Cardiac muscle cell (in vitro differentiated cells and primary cell): ENCODE data around the gene SLC47A2. TPM values are rescaled to one million over a fixed set of nuclear protein-coding genes. Genes with fewer than 3 reads are reported as not detected.
"Not testable (repeated sequence)": the region's sequence is repeated elsewhere in the genome, so short reads cannot be mapped to it uniquely, and the experiment has no call there.

Source experiments
- DNase-seq, 2 donors: peaks; one replicate each; pipeline versions ENCODE4 v3.0.0 to v3.0.0-alpha.2; 2010 to 2017; ENCODE audit warnings: low read depth in 1 of 2, low spot score in 1 of 2
- H3K27ac ChIP-seq: fragments of 200-600 bp; sonication (generic); 2 replicates; pipeline ENCODE4 v1.5.1; 2016
- H3K27me3 ChIP-seq: fragments of 200-600 bp; sonication (generic); 2 replicates; pipeline ENCODE4 v1.6.0; 2016; ENCODE audit warnings: control low read depth
- H3K36me3 ChIP-seq: fragments of 200-600 bp; sonication (generic); 2 replicates; pipeline ENCODE4 v1.5.1; 2016; ENCODE audit warnings: control low read depth
- H3K4me1 ChIP-seq: fragments of 200-600 bp; sonication (generic); 2 replicates; pipeline ENCODE4 v1.8.1; 2017; ENCODE audit warnings: low read depth, mild to moderate bottlenecking, mixed run types
- H3K4me3 ChIP-seq: fragments of 200-600 bp; sonication (generic); 2 replicates; pipeline ENCODE4 v1.5.1; 2016; ENCODE audit warnings: mild to moderate bottlenecking
- H3K9me3 ChIP-seq: fragments of 200-600 bp; sonication (generic); 2 replicates; pipeline ENCODE4 v1.5.1; 2017; ENCODE audit warnings: low read depth, mild to moderate bottlenecking, control low read depth
- polyA plus RNA-seq: library from polyadenylated mRNA; unstranded; fragments of >200 nt; fragmentation: Nextera tagmentation; extraction: Ambion mirVana; gene quantifications from 2 replicates; pipeline ENCODE4 v1.2.1, GENCODE V29; 2016
- total RNA-seq: library from RNA; depleted of rRNA; stranded (reverse); fragments of >200 nt; gene quantifications from 2 replicates; pipeline ENCODE4 v1.2.3, GENCODE V29; 2016
- TF ChIP-seq, protein P1 (sequence below): IDR thresholded peaks from 2 replicates; pipeline ENCODE4 v1.5.1; 2012; ENCODE audit warnings: low read depth, mild to moderate bottlenecking, low read length

The SLC47A2 gene
- total and polyA plus RNA-seq, 2 experiments from 2014 or later = 0.27 to 0.37 TPM

DNA sequence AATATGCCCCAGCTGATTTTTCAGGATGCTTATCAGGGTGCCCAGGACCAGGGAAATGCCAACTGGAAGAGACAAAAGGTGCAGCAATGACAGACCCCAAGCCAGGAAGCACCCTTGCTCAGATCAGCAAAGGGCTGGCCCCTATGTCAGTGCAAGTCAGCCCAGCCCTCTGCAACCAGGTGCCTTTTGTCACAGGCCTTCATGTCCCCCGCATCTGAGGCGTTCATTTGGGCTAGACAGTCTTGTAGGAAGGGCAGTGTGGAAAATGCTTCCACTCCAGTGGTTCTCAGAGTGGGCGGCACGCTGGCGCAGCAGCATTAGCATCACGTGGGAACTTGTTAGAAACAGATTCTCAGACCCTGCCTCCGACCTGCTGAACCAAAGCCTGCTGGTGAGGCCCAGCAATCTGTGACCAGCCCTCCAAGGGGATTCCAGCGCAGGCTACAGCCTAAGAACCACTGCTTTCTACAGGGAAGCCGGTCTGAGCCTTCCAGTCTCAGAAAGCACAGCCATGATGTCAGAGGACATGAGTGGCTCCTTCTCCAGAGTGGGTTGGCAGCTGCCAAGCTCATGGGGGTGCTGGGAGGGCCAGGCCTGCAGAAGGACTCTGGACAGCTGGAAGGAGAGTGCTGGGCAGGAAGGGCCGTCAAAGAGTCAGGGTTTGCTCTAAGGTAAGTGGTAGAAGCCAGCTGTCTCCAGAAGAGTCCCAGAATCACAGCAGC is 13.1 kb downstream of the SLC47A2 start:
- H3K9me3 ChIP-seq = no peaks in the 10 kb centered on the region
- peaks cover 51% of the 10 kb centered on the region for H3K4me1 ChIP-seq
- TF ChIP-seq, protein P1, sequence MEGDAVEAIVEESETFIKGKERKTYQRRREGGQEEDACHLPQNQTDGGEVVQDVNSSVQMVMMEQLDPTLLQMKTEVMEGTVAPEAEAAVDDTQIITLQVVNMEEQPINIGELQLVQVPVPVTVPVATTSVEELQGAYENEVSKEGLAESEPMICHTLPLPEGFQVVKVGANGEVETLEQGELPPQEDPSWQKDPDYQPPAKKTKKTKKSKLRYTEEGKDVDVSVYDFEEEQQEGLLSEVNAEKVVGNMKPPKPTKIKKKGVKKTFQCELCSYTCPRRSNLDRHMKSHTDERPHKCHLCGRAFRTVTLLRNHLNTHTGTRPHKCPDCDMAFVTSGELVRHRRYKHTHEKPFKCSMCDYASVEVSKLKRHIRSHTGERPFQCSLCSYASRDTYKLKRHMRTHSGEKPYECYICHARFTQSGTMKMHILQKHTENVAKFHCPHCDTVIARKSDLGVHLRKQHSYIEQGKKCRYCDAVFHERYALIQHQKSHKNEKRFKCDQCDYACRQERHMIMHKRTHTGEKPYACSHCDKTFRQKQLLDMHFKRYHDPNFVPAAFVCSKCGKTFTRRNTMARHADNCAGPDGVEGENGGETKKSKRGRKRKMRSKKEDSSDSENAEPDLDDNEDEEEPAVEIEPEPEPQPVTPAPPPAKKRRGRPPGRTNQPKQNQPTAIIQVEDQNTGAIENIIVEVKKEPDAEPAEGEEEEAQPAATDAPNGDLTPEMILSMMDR = no peak
- H3K4me3 ChIP-seq = no peak overlapping the region
- peak overlapping the region; percentile 96 for H3K27ac ChIP-seq
- no peaks in the 10 kb centered on the region for H3K27me3 ChIP-seq
- no peaks in the 10 kb centered on the region for H3K36me3 ChIP-seq
- DNase-seq = peak; percentile 7 to 50

DNA sequence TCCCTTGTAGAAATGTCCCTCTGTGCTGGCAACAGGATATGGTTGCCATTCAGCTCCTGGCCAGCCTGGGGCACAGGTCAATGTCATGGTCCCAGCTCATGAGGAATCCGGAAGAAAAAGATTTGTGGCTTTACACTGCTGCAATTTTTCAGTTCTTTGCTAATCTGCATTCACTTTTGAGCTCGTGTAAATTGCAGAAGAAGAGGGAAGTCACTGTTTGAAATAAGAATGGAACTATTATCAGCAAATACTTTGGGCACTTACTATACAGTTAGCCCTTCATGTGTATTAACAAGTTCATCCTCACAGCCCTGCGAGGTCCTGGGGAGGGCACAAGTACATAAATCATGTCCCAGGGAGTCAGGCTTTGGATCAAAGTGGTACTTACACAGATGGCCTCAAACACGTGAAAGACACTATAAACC is 14.2 kb downstream of the SLC47A2 start:
- no peak for DNase-seq
- peaks cover 48% of the 10 kb centered on the region for H3K4me1 ChIP-seq
- H3K4me3 ChIP-seq = no peak overlapping the region
- no peaks in the 10 kb centered on the region for H3K9me3 ChIP-seq
- no peaks in the 10 kb centered on the region for H3K36me3 ChIP-seq
- TF ChIP-seq, protein P1 = no peak
- H3K27ac ChIP-seq = peak overlapping the region; percentile 96
- H3K27me3 ChIP-seq = no peaks in the 10 kb centered on the region

DNA sequence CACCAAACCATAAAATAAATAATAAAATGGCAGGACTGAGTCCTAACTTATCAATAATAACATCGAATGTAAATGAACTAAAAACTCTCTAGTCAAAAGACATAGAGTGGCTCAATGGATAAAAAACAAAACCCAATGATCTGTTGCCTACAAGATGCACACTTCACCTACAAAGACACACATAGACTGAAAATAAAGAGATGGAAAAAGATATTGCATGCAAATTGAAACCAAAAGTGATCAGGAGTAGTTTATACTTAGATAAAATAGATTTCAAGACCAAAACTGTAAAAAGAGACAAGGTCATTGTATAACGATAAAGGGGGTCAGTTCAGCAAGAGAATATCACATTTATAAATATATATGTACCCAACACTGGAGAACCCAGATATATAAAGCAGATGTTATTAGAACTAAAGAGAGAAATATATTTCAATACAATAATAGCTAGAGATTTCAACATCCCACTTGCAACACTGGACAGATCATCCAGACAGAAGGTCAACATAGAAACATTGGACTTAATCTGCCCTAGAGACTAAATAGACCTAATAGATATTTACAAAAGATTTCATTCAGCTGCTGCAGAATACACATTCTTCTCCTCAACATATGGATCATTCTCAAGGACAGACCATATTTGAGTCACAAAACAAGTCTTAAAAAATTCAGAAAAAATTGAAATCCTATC is 29.8 kb downstream of the SLC47A2 start:
- TF ChIP-seq, protein P1 = no peak
- H3K36me3 ChIP-seq = no peaks in the 10 kb centered on the region
- H3K9me3 ChIP-seq = no peaks in the 10 kb centered on the region
- no peak for DNase-seq
- no peaks in the 10 kb centered on the region for H3K27me3 ChIP-seq
- H3K4me3 ChIP-seq = no peak overlapping the region
- no peaks in the 10 kb centered on the region for H3K4me1 ChIP-seq
- no peak overlapping the region for H3K27ac ChIP-seq

DNA sequence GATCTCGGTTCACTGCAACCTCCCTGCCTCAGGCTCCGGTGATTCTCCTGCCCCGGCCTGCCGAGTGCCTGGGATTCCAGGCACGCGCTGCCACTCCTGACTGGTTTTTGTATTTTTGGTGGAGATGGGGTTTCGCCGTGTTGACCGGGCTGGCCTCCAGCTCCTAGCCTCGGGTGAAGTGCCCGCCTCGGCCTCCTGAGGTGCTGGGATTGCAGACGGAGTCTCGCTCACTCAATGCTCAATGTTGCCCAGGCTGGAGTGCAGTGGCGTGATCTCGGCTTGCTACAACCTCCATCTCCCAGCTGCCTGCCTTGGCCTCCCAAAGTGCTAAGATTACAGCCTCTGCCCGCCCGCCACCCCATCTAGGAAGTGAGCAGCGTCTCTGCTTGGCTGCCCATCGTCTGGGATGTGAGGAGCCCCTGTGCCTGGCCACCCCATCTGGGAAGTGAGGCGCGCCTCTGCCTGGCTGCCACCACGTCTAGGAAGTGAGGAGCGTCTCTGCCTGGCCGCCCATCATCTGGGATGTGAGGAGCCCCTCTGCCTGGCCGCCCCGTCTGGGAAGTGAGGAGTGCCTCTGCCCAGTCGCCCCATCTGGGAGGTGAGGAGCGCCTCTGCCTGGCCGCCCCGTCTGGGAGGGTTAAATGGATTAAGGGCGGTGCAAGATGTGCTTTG is 31.3 kb downstream of the SLC47A2 start:
- H3K36me3 ChIP-seq, DNase-seq, H3K27me3 ChIP-seq, H3K27ac ChIP-seq, H3K9me3 ChIP-seq, H3K4me3 ChIP-seq, H3K4me1 ChIP-seq: not testable (repeated sequence)

DNA sequence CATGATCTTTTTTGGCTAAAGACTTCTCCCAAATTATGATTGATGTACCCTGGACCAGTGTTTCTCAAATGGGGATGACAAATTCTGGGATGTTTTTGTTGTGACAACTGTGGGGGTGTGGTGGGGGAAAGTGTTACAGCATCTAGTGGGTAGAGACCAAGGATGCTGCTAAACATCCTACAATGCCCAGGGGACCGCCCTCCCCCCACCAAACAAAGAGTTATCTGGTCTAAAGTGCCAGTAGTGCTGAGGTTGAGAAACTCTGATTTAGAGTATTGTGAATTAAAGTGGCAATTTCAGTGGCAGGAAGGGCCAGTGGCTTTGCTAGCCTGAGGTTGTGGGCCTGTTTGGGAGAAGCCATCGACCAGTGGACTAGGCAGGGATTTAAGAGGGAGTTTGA is 33.3 kb downstream of the SLC47A2 start:
- Histone ChIP-seq H3K27ac (no peak overlapping the region), H3K4me3 (no peak overlapping the region), H3K36me3 (no peaks in the 10 kb centered on the region), H3K4me1 (no peaks in the 10 kb centered on the region), H3K9me3 (no peaks in the 10 kb centered on the region), H3K27me3 (no peaks in the 10 kb centered on the region)
- no peak for DNase-seq
- TF ChIP-seq, protein P1 = no peak
